SK-N-SH treated with all-trans-retinoic acid at 6 μM for 48 hours (cell line): ENCODE measurements around the gene ARL15.

ENCODE experiments used
- ATAC-seq: fragments of 200-7000 bp; cut with Tn5 transposase; 3 replicates; pipeline ENCODE4 v1.9.1; 2020; ENCODE audit warnings: mild to moderate bottlenecking, moderate library complexity
- ARNTL ChIP-seq: fragments of 450-650 bp; formaldehyde crosslinking; IDR thresholded peaks from 2 replicates; pipeline ENCODE4 v1.5.0; 2020; ENCODE audit warnings: low read depth, mild to moderate bottlenecking, moderate library complexity, borderline replicate concordance
- BACH2 ChIP-seq: fragments of 250-450 bp; sonication (Bioruptor Pico); IDR thresholded peaks from 2 replicates; pipeline ENCODE4 v1.9.0; 2021; ENCODE audit warnings: mild to moderate bottlenecking, borderline replicate concordance
- CSRNP3 ChIP-seq: fragments of 250-450 bp; sonication (Bioruptor Pico); IDR thresholded peaks from 2 replicates; pipeline ENCODE4 v1.5.1; 2021; ENCODE audit warnings: mild to moderate bottlenecking, moderate library complexity
- GLIS3 ChIP-seq: fragments of 250-450 bp; sonication (Bioruptor Pico); IDR thresholded peaks from 2 replicates; pipeline ENCODE4 v1.5.0; 2020; ENCODE audit warnings: mild to moderate bottlenecking, moderate library complexity
- ISL1 ChIP-seq: fragments of 250-450 bp; sonication (Bioruptor Pico); IDR thresholded peaks from 2 replicates; pipeline ENCODE4 v2.1.2; 2022; ENCODE audit warnings: mild to moderate bottlenecking, moderate library complexity
- OSR1 ChIP-seq: fragments of 250-450 bp; sonication (Bioruptor Pico); IDR thresholded peaks from 2 replicates; pipeline ENCODE4 v1.8.0; 2022; ENCODE audit warnings: moderate library complexity, mild to moderate bottlenecking, inconsistent platforms
- PATZ1 ChIP-seq: fragments of 250-450 bp; sonication (Bioruptor Pico); IDR thresholded peaks from 2 replicates; pipeline ENCODE4 v1.8.0; 2020; ENCODE audit warnings: mild to moderate bottlenecking, moderate library complexity, borderline replicate concordance
- POU6F1 ChIP-seq: fragments of 250-450 bp; sonication (Bioruptor Pico); IDR thresholded peaks from 2 replicates; pipeline ENCODE4 v1.8.0; 2021; ENCODE audit warnings: low read depth, mild to moderate bottlenecking, moderate library complexity, borderline replicate concordance
- PPARA ChIP-seq: fragments of 250-450 bp; sonication (Bioruptor Pico); IDR thresholded peaks from 2 replicates; pipeline ENCODE4 v1.5.0; 2020; ENCODE audit warnings: mild to moderate bottlenecking, borderline replicate concordance
- RARB ChIP-seq: fragments of 250-450 bp; sonication (Bioruptor Pico); IDR thresholded peaks from 2 replicates; pipeline ENCODE4 v1.8.0; 2021; ENCODE audit warnings: mild to moderate bottlenecking, moderate library complexity
- SNAI2 ChIP-seq: fragments of 250-450 bp; sonication (Bioruptor Pico); IDR thresholded peaks from 2 replicates; pipeline ENCODE4 v1.5.0; 2020; ENCODE audit warnings: mild to moderate bottlenecking, moderate library complexity
- TCF4 ChIP-seq: fragments of 250-450 bp; sonication (Bioruptor Pico); IDR thresholded peaks from 2 replicates; pipeline ENCODE4 v1.8.0; 2021; ENCODE audit warnings: mild to moderate bottlenecking, moderate library complexity, borderline replicate concordance
- TOX ChIP-seq: fragments of 250-450 bp; sonication (Bioruptor Pico); IDR thresholded peaks from 2 replicates; pipeline ENCODE4 v1.8.0; 2021; ENCODE audit warnings: mild to moderate bottlenecking, moderate library complexity, borderline replicate concordance
- ZC3H10 ChIP-seq: fragments of 250-450 bp; sonication (Bioruptor Pico); IDR thresholded peaks from 2 replicates; pipeline ENCODE4 v1.5.1; 2021; ENCODE audit warnings: mild to moderate bottlenecking, moderate library complexity
- ZFP3 ChIP-seq: fragments of 250-450 bp; sonication (Bioruptor Pico); IDR thresholded peaks from 2 replicates; pipeline ENCODE4 v1.5.0; 2020; ENCODE audit warnings: mild to moderate bottlenecking, moderate library complexity
- ZFP30 ChIP-seq: fragments of 450-650 bp; formaldehyde crosslinking; IDR thresholded peaks from 2 replicates; pipeline ENCODE4 v1.5.0; 2022; ENCODE audit warnings: mild to moderate bottlenecking, moderate library complexity
- ZNF565 ChIP-seq: fragments of 450-650 bp; formaldehyde crosslinking; conservative IDR thresholded peaks from 2 replicates; pipeline ENCODE4 v1.5.0; 2020; ENCODE audit warnings: low read depth, mild to moderate bottlenecking, moderate library complexity
- ZNF70 ChIP-seq: fragments of 450-650 bp; formaldehyde crosslinking; IDR thresholded peaks from 2 replicates; pipeline ENCODE4 v1.5.0; 2020; ENCODE audit warnings: mild to moderate bottlenecking, moderate library complexity
- ZNF8 ChIP-seq: fragments of 450-650 bp; formaldehyde crosslinking; IDR thresholded peaks from 2 replicates; pipeline ENCODE4 v1.5.0; 2020; ENCODE audit warnings: mild to moderate bottlenecking, moderate library complexity
- TF ChIP-seq, protein P1 (sequence below): fragments of 250-450 bp; sonication (Bioruptor Pico); IDR thresholded peaks from 2 replicates; pipeline ENCODE4 v1.5.0; 2020; ENCODE audit warnings: mild to moderate bottlenecking, moderate library complexity

The ARL15 gene

GRCh38 chr5:54133917-54134316, 176.5 kb downstream of the ARL15 start:
- no peak for TF ChIP-seq TOX (CRISPR knock-in tag)
- no peak for TF ChIP-seq ARNTL (CRISPR knock-in tag)
- no peak for TF ChIP-seq CSRNP3
- TF ChIP-seq POU6F1 (CRISPR knock-in tag): no peak
- no peak for TF ChIP-seq ZNF565 (CRISPR knock-in tag)
- TF ChIP-seq SNAI2: no peak
- no peak for TF ChIP-seq GLIS3 (CRISPR knock-in tag)
- no peak for TF ChIP-seq OSR1 (CRISPR knock-in tag)
- no peak for TF ChIP-seq ZNF70 (CRISPR knock-in tag)
- TF ChIP-seq TCF4 (CRISPR knock-in tag): no peak
- no peak for TF ChIP-seq BACH2
- TF ChIP-seq ISL1 (CRISPR knock-in tag): no peak
- TF ChIP-seq ZC3H10: no peak
- no peak for TF ChIP-seq PATZ1 (CRISPR knock-in tag)

DNA sequence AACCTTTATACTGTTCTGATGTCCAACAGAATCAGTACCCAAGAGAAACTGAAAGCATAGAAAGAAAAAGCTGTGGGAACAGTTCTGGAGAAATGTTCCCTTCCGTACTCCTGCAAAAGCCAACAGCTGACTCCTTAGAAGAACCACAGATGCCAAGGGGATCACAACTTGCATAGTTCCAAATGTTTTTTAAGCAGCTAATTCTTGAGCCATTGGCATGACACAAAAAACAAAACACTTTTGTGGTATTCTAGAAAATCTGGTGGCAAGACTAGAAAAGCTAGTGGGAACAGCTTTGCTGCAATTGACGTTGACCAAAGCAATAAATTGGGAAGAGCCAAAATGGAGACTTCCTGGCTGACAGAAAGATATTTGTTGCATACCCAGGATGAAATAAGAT, 189.9 kb downstream of the ARL15 start:
- TF ChIP-seq CSRNP3 (no peak), ZFP3 (CRISPR knock-in tag) (no peak), ZC3H10 (no peak), PPARA (CRISPR knock-in tag) (no peak), ISL1 (CRISPR knock-in tag) (no peak), GLIS3 (CRISPR knock-in tag) (no peak), ZNF565 (CRISPR knock-in tag) (no peak), POU6F1 (CRISPR knock-in tag) (no peak), OSR1 (CRISPR knock-in tag) (no peak), TOX (CRISPR knock-in tag) (no peak), ZFP30 (no peak), PATZ1 (CRISPR knock-in tag) (no peak), ARNTL (CRISPR knock-in tag) (no peak), ZNF8 (CRISPR knock-in tag) (no peak), ZNF70 (CRISPR knock-in tag) (no peak), BACH2 (no peak)
- ATAC-seq: no peak

More at GRCh38 chr5:54133917-54134316, 176.5 kb downstream of the ARL15 start:
- no peak for ATAC-seq

- no peak for TF ChIP-seq ZNF565 (CRISPR knock-in tag)
- TF ChIP-seq, protein P1, sequence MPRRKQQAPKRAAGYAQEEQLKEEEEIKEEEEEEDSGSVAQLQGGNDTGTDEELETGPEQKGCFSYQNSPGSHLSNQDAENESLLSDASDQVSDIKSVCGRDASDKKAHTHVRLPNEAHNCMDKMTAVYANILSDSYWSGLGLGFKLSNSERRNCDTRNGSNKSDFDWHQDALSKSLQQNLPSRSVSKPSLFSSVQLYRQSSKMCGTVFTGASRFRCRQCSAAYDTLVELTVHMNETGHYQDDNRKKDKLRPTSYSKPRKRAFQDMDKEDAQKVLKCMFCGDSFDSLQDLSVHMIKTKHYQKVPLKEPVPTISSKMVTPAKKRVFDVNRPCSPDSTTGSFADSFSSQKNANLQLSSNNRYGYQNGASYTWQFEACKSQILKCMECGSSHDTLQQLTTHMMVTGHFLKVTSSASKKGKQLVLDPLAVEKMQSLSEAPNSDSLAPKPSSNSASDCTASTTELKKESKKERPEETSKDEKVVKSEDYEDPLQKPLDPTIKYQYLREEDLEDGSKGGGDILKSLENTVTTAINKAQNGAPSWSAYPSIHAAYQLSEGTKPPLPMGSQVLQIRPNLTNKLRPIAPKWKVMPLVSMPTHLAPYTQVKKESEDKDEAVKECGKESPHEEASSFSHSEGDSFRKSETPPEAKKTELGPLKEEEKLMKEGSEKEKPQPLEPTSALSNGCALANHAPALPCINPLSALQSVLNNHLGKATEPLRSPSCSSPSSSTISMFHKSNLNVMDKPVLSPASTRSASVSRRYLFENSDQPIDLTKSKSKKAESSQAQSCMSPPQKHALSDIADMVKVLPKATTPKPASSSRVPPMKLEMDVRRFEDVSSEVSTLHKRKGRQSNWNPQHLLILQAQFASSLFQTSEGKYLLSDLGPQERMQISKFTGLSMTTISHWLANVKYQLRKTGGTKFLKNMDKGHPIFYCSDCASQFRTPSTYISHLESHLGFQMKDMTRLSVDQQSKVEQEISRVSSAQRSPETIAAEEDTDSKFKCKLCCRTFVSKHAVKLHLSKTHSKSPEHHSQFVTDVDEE (CRISPR knock-in tag): no peak
- TF ChIP-seq TCF4 (CRISPR knock-in tag): no peak
- no peak for TF ChIP-seq RARB
- TF ChIP-seq ARNTL (CRISPR knock-in tag): no peak
- TF ChIP-seq ZFP3 (CRISPR knock-in tag): no peak
- TF ChIP-seq ZFP30: no peak
- no peak for TF ChIP-seq TOX (CRISPR knock-in tag)
- TF ChIP-seq ZNF70 (CRISPR knock-in tag): no peak
- ATAC-seq: no peak
These were observed 192.4 kb downstream of the ARL15 start for GRCh38 chr5:54117957-54118356.
